ENCODE measurements around the gene NBPF4.
"Not testable (repeated sequence)": the region's sequence is repeated elsewhere in the genome, so short reads cannot be mapped to it uniquely, and the experiment has no call there.

The NBPF4 gene
- total RNA-seq, result 0 reads per million in 2 donors

DNA sequence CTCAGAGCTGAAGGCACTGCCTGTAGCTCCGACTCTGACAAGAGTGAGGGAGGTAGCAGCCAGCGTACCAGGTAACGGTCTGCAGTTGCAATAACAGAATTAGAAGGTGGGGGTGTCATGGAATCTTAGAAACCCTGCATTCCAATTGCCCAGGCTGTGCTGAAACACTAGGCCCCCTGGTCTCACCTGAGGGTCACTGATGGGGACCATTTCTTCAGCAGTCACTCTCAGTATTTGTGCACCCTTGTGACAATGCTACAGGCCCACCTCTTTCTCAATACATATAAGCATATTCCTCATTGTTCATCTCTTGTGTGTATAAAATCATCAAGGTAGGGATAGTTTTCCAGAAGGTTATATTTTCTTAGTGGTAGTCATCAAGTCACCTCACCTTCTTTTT is at the start of gene NBPF4:
Gene NBPF4, minus strand, starts transcription at position 101 of the 400 bp plus-strand sequence. CDS start 315 bp downstream, outside the sequence.
- not testable (repeated sequence) for DNase-seq

GRCh38 chr1:108282528-108283257 is 38.8 kb upstream of the NBPF4 start:
- not testable (repeated sequence) for DNase-seq

DNA sequence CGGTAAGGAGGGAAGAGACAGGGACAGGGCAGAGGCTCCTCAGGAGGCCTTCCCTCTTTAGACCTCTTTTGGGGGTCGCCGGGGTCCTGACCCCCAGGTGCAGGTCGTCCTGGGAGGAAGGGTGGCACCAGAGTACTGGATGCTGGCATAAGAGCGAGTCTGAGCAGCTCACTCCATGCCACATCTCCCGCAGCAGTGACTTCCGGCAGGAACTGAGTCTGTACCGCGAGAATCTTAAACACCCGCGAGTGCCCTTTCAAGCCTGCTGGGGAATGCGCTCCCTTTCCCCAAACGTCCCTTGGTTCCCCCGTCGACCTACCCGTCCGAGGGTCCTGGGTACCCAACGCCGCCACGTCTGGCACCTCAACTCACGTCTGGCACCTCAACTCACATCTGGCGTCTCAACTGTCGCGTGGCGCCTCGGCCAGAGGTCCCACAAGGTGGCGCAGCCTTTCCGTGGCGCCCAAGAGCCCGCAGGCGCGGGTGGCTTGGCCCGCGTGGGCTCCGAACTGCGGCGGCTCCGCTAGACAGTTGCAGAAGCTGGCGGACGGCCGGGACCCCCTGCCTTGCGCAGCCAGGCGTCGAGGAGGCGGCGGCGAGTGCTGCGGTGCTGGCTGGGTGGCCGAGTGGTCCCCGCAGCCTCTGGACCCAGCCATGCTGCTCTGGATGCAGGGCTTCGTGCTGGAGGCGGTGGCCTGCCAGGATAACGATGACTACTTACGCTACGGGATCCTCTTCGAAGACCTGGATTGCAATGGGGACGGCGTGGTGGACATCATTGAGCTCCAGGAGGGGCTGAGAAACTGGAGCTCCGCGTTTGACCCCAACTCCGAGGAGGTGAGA is 28.8 kb upstream of the NBPF4 start:
- not testable (repeated sequence) for DNase-seq

GRCh38 chr1:108267097-108267496 is 23.2 kb upstream of the NBPF4 start:
- DNase-seq, result not testable (repeated sequence)

- not testable (repeated sequence) for DNase-seq
These were observed 18.1 kb upstream of the NBPF4 start for GRCh38 chr1:108261967-108262366.

- DNase-seq, result not testable (repeated sequence)
These were observed 17.6 kb upstream of the NBPF4 start for GRCh38 chr1:108261519-108261918.

DNA sequence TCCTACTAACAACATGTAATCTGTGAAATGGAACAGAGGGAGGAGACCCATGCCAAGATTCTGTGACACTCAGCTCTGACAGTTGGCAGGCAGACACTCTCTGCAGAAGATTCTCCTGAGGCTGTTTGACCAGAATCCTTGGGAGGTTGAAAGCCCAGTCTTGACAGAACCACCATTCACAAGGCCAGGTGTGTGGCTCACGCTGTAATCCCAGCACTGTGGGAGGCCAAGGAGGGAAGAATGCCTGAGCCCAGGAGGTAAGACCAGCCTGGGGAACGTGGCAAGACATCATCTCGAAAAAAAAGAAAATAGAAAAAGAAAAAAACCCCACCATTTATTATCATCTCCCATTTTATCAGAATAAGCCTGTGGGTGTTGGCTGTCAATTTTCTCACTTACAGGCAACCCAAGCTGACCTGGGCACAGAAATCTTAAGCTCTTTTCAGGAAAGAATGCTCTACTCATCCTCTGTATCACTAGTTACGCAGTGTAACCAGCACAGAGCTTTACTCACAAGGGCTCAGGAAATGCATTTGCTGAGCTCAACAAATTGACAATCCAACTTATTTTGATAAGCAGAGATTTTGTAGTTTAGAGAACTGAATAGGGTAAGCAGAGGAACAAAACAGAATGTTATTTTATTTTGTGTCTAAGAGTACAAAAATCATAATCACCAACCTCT is 16.8 kb upstream of the NBPF4 start:
- not testable (repeated sequence) for DNase-seq

DNA sequence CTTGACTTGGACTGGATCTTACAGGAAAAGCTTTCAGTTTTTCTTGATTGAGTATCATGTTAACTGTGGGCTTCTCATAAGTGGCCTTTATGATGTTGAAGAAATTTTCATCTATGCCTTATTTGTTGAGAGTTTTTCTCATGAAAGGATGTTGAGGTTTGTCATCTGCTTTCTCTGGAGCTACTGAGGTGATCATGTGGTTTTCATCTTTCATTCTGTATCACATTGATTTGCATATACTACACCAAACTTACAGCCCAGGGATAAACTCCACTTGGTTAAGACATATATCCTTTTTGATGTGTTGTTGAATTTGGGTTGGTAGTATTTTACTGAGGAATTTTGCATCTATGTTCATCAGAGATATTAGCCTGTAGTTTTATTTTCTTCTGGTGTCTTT is 11.6 kb upstream of the NBPF4 start:
- not testable (repeated sequence) for DNase-seq

DNA sequence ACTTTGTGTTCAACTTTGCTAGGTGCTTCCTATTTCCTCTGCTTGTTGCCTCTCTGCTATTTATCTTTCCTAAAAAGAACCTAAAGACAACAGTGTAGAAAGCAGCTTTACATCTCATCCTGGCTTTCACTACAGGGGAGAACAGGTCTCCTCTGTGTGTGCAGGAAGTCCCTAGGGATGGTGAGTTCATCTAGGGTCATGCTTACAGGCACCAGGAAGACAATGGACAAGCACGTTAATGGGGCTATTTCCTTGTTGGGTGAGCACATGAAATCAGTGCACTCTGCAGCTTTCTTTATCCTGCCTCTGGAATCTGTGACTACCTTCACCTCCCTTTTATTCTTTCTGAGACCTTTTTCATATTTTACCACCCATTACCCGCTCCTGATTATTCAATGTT is 4.5 kb downstream of the NBPF4 start:
- not testable (repeated sequence) for DNase-seq

DNA sequence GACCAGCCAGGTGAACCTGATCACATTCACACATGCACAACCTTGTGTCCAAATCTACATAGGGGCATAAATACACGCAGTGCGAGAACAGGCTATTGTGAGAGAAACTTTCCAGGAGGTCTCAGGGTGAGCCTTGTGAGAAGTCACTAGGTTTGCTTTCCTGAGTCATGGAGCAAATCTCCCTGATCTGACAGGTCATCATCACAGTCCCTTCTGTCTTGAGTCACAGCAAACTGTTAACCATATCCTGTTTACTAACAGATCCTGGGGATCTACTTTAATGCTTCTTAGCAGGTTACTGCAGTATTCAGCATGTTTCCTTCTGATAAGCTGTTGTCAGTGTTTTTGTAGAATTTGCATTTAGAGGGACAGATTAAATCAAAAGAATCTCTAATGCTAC is 8.6 kb downstream of the NBPF4 start:
- not testable (repeated sequence) for DNase-seq

GRCh38 chr1:108232183-108232582 is 11.7 kb downstream of the NBPF4 start:
- not testable (repeated sequence) for DNase-seq

DNA sequence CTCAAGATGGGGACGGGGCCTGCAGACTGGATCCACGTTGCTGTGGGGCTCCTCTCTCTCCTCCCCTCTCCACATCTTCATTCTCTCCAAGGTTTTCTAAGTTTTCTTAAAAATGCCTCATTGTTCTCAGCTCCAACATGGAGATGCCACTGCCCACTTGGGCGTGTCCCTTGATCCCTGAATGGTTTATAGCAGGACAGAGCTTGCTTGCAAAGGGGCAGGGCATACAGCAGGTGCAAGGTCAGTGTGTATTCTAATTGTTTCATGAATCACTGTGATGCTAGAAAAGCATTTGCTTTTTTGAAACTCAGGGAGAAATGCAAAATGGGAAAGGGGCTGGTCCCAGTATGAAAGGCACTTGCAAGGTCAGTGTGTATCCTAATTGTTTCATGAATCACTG is 13.9 kb downstream of the NBPF4 start:
- not testable (repeated sequence) for DNase-seq

- not testable (repeated sequence) for DNase-seq
These were observed 16.1 kb downstream of the NBPF4 start for GRCh38 chr1:108227772-108228171.

DNA sequence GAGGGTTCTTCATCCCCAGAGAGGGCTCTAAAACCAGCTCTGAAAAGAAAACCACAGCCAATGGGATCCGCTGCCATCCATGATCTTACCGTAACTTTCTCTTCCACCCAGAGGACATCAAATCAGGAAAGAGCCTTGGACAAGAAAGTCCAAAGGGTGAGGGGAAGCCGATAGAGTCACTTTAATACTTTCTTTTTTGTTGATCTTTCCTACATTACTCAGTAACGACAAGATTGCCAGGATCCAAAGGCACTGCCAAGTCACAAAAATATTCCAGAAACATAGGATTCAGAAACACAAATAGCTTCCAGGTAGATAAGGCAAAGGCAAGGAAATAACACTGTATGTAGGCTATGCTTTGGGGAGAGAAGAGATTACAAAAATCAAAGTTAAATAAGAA is 17.0 kb downstream of the NBPF4 start:
- DNase-seq, result not testable (repeated sequence)

GRCh38 chr1:108223226-108223625 is 20.6 kb downstream of the NBPF4 start:
- DNase-seq, result not testable (repeated sequence)

DNA sequence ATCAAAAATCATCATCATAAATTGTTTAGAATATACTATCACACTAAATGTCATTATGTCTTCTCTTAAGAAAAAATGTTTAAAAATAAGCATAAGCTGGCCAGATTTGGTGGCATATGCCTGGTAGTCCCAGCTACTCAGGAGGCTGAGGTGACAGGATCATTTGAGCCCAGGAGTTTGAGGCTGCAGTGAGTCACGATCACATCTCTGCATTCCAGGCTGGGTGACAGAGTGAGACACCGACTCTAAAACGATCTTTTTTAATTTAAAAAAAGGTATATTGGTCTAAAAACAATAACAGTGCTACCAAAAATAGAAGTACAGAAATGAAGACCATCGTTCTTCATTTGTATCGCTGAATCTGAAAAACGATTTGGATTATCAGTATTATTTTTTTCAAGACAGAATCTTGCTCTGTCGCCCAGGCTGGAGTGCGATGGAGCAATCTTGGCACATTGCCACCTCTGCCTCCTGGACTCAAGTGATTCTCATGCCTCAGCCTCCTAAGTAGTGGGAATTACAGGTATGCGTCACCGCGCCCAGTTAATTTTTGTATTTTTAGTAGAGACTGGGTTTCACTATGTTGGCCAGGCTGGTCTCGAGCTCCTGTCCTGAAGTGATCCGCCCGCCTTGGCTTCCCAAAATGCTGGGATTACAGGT is 26.2 kb downstream of the NBPF4 start:
- not testable (repeated sequence) for DNase-seq

DNA sequence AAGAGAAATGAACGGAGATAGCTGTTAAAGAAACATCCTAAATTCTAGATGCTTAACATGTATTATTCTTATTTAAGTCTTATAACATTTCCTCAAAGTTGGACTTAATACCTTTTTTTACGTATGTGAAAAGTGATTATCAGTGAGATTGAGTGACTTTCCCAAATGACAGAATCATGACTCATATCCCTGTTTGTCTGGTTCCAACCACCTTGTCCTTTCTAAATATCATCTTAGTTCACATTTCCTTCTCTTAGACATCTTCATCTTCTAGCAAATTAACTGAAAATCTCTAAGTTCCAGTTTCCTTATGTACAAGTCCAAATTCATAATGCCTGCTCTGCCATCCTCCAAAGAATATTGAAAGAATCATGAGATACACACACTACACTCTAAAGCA is 26.9 kb downstream of the NBPF4 start:
- DNase-seq, result not testable (repeated sequence)

- not testable (repeated sequence) for DNase-seq
These were observed 27.6 kb downstream of the NBPF4 start for GRCh38 chr1:108216028-108216890.

DNA sequence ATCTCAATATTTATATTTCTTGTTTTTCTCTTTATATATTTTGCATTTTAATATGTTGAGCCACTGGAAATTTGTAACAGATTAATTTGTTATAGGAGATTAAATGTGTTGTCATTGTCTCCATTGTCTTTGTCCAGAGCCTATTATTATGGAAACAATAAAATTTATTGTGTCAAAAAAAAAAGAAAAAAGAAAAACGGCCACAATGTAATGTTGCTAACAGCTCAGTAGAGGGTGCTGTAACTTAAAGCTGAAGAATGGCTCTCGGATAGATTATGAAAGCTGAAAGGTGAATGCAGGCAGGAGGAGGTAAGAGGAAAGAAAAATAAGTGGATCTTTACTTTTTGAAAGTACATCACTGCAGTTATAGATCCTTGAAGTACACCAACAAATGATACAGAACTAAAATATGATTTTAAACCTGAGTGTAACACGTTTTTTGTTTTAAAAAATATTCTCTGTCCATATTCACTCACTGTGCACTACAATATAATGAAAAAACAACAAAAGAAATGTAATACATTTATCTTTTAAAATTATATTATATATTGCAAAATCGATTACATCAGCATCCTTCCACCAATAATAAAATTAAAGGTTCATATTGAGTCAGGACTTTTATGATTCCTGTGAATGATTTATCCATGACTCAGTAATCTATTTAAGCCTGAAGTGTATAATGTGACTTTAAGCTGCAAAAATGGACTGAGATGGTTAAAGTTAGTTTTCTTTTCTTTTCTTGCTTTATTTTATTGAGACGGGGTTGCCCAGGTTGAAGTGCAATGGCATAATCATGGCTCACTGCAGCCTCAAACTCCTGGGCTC is 29.0 kb downstream of the NBPF4 start:
- not testable (repeated sequence) for DNase-seq

GRCh38 chr1:108211014-108211413 is 32.9 kb downstream of the NBPF4 start:
- no peak for DNase-seq
